HG02884 (cell line): Measurements from ENCODE around the gene GRK3.
"Not testable (repeated sequence)": the region's sequence is repeated elsewhere in the genome, so short reads cannot be mapped to it uniquely, and the experiment has no call there.

Experiments
- ATAC-seq: cut with Tn5 transposase; IDR thresholded peaks from one replicate; pipeline ENCODE4 v1.9.1; 2021; ENCODE audit warnings: mild to moderate bottlenecking, moderate library complexity; ENCODE audit not compliant: unreplicated experiment

Gene GRK3

DNA sequence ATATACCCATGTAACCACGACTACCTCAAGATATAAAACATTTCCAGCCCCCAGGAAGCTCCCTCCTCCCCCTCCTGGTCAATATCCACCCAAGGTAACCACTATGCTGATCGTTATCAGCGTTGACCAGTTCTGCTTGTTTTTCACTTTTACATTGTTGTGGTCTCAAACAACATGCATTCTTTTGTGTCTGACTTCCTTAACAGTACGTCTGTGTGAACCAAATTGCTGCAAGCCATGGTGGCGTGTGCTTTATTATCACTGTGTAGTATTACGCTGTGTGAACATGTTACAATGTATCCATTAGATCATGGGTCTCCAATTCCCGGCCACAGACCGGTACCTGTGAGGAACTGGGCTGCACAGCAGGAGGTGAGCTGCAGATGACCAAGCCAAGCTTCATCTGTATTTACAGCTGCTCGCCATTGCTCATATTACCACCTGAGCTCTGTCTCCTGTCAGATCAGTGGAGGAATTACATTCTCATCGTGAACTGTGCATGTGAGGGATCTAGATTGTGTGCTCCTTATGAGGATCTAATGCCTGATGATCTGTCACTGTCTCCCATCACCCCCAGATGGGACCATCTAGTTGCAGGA lies 15.5 kb upstream of the GRK3 start:
- ATAC-seq, result no peak

DNA sequence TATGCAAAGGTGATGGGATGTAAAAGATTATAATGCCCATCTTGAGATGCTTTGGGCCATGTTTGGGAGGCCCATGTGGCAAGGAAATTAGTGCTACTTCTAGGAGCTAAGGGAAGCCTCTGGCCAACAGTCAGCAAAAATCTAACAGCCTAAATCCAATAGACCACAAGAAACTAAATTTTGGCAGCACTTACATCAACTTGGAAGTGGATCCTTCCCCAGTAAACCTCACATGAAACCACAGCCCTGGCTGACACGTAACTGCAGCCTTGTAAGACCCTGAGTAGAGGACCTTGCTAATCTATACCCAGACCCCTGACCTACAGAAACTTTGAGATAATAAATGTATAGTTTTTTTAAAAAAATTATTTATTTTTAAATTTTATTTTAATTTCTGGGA lies 13.1 kb upstream of the GRK3 start:
- no peak for ATAC-seq

DNA sequence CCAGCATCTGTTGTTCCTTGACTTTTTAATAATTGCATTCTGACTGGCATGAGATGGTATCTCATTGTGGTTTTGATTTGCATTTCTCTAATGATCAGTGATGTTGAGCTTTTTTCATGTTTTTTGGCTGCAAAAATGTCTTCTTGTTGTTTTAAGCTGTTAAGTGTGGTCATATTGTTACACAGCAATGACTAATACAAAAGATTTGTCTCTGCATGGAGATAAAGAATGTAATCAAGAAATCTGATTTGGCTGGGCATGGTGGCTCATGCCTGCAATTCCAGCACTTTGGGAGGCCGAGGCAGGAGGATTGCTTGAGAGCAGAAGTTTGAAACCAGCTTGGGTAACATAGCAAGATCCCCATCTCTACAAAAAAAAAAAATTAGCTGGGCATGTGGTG lies 12.1 kb upstream of the GRK3 start:
- not testable (repeated sequence) for ATAC-seq

DNA sequence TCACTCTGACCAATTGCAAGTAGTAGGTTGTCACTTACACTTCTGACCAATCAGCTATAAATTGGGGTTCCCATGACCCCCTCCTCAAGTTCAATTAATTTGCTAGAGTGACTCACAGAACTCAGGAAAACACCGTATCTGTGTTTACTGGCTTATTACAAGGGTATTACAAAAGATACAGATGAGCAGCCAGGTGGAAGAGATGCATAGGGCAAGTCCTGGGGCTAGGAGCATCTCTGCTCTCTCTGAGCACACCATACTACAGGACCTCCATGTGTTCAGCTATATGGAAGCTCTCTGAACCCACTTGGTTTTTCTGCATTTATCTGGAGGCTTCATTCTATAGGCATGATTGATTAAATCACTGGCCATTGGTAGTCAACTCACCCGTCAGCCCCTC lies 11.3 kb upstream of the GRK3 start:
- ATAC-seq, result no peak

DNA sequence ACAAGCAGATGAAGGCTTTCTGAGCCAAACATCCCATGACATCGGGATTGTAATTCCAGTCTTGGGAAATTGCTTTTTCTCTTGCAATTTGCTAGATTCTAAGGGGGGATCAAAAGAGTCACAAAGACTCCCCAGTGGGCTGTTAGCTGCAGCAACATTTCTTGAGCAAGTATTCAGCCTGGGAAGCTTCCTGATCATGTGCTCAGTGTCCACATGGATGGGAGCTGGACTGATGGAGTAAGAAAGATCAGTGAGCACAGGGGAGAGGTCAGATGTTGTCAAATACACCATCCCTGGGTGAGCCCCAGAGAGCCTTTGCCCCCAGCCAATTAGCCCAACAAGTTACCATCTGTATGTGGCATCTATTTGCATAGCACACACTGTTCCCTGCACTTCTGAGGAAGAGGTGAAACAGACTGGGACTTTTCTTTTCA lies 10.2 kb upstream of the GRK3 start:
- ATAC-seq, result no peak

DNA sequence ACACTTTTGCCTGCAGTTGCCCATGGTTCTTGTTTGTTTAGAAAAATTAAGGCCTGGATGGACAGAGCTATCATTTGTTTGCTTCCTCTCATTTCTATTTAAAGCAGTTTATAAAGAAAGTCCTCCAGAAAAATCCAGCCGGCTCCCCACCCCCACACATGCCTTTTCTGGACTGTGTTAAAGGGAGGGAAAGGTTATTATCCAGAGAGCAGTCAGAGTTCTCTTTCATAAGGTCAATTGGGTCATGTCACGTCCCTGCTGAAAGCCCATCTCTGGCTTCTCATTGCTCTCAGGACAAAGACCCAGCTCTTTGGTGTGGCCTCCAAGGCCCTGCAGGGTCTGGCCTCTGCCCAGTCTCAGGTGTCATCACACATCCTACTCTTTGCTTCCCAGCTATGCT lies 9.8 kb upstream of the GRK3 start:
- no peak for ATAC-seq

DNA sequence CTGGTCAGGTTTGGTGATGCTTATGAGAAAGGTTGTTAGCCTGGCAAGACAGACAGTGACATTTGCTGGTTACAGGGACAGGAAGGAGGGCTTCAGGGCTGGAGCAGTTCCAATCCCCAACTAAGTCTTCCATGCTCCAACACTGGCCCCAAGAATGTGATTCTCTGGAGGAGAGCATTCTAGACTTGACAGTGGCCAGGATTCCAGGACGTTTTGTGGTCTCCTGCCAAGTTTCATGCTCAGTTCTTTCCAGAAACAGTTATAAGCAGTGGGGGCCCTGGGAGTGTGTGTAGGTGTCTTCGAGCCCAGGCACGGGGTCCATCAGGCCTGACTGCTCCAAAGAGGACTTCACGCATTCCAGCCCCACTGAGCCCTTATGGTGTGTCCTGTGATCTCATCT lies 8.9 kb upstream of the GRK3 start:
- ATAC-seq, result no peak

DNA sequence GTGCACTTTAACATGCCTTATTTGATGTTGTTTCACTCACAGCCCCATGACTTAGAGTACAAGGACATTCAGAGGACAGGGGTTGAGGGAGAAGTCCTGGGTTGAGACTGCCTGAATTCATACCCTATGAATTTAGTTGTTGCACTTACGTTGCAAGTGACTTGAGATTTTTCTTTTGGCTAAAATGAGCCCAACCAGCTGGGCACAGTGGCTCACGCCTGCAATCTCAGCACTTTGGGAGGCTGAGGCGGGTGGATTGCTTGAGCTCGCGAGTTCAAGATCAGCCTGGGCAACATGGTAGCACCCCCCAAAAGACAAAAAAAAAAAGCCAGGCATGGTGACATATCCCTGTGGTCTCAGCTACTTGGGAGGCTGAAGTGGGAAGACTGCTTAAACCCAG lies 7.3 kb upstream of the GRK3 start:
- no peak for ATAC-seq

DNA sequence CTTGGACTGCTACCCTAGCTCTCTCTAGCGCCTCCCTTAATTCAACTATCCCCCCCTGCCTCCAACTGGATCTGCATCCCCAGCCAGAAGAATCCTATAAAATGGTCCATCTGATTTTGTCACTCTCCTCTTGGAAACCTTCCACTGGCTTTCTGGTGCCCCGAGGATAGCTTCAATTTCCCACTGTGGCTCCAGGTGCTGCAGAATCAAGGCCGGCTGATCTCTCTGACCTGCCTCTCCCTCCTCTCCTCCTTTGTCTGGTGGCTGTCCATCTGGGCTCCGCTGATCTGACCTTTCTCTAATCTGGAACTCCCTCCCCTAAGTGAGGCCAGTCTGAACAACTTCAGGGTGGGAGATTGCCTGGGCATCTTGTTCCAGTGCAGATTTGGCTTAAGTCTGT lies 6.1 kb upstream of the GRK3 start:
- ATAC-seq, result no peak

DNA sequence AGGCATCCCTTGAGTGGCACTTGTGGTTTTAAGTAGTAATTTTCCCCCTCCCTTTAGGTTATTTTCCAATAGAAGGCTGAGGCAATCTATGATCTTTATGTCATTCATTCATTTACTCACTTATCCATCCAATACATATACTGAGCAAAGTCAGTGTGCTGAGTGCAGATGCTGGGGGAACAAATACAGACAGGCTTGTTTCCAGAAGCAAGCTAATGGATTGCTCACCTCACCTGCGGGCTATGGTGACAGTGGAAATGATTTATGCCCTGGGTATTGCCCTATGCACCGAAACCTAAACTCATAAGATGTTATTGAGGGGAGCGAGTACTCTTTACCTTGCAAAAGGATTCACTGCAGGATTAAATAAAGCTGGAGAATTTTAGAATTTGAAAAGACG lies 4.6 kb upstream of the GRK3 start:
- not testable (repeated sequence) for ATAC-seq

DNA sequence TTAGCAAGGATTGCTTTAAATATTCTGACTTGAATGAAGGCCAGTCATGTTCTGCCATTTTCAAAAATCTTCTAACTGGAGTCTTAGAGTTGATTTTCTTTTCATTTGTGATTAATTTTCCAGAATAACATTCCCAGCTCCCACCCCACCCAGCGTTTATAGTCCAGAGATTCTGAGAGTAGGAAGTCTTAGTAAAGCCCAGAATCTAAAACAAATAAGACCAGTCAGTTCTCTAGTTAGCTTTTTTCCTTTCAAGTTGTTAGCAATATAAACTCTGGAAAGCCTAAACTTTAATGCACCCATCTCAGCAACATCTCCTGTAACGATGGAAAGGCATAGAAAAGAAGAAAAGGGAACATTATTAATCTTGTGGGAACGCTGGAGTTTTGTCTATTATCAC lies 3.3 kb upstream of the GRK3 start:
- ATAC-seq, result not testable (repeated sequence)

DNA sequence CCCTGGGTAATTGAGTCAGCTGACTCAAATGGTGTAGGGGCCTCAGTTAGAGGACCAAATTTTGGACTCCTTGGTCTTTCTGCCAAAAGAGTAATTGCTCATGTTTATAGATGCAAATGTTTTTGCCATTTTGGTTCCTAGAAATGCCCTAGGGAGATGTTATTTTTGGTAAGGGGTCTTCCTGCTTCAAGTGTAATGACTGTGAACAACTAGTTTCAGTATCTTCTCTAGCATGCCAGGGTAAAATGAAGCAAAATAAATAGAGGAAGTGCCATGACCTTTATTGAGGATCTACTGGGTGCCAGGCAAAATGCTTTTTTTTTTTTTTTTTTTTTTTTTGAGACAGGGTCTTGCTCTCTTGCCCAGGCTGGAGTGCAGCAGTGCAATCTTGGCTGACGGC lies 2.5 kb upstream of the GRK3 start:
- ATAC-seq, result not testable (repeated sequence)

DNA sequence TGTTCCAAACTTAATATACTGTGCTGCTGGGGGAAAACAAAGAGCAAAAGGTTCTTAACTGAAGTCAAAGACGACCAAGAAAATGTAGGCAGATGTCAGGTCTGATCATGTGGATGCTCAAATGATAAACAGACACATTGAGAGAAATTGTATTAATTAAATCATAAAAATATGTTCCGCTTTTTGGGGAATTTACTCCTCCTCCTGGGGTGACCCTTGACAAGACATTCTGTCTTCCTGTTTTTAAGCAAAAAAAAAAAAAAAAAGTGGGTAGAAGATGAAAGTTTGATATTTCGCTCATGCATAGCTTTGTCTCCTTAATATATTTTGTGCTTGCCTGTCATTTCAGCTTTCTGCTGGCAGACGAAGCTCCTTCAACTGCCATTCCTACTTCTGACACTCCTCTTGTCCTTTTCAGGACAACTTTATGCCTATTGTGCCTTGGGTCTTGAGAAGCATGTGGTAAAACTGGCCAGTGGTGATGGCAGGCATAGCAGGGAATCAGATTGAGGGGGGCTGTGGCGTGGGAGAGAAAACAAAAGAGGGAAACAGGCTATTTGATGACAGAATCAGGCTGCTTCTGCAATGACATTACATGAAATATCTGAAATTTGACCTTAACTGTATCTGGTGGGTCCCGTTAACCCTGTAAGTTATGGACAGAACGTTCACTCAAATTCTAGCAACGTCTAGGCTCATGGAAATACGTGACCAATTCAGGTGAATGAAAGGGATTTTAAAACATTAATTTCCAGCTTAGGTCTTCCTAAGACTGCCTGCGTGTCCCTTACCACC lies 1.3 kb upstream of the GRK3 start:
- not testable (repeated sequence) for ATAC-seq

DNA sequence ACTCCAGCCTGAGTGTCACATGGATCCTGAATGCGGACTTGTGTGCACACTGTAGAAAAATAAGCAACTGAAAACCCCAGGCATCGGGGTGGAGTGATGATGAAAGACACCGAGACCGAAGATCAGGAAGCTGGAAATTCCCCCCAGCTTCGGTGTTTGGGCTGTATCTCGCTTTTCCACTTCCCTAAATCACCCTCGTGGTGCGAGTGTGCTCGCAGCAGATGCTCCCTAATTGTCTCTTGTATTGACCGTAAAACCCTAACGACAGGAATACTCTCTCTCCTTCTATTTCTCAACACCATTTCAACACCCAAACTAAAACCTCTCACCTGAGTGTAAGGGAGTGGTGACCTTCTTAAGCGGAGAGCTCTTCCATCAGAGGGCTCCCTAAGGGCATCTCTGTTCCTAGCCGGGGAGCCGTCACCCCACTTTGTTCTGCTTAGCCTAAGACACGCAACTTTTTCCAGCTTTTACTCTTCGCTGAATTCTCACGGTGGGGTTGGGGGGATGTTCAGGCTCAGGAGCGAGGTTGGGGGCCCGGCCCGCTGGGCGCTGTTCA lies 635 bp upstream of the GRK3 start:
- no peak for ATAC-seq

DNA sequence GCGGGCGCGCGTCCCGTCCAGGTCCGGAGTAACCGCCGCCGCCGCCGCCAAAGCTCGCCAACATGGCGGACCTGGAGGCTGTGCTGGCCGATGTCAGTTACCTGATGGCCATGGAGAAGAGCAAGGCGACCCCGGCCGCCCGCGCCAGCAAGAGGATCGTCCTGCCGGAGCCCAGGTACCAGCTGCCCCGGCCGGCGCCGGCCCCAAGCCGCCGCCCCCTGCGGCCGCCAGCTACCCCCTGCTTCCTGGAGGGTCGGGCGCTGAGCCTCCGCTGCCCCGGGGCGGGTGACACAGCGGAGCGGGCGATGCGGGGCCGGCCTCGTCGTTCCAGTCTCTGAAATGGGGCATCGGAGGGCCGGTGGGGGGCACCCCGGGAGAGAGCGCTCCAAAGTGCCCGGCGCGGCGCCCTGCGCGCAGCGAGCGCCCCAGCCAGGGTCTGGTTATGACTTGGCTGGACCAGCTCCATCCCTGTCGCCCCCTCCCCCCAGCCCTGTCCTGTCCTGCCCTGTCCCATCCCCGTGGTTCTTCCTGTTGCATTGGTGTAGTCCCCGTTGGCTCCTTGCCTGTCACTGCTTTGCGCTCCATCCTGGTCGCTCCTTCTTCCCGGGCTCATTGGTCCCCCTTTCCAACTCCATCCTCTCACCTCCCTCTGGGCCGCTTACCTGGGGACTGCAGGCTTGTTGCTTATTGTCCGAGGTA lies 653 bp downstream of the GRK3 start:
- ATAC-seq, result no peak

DNA sequence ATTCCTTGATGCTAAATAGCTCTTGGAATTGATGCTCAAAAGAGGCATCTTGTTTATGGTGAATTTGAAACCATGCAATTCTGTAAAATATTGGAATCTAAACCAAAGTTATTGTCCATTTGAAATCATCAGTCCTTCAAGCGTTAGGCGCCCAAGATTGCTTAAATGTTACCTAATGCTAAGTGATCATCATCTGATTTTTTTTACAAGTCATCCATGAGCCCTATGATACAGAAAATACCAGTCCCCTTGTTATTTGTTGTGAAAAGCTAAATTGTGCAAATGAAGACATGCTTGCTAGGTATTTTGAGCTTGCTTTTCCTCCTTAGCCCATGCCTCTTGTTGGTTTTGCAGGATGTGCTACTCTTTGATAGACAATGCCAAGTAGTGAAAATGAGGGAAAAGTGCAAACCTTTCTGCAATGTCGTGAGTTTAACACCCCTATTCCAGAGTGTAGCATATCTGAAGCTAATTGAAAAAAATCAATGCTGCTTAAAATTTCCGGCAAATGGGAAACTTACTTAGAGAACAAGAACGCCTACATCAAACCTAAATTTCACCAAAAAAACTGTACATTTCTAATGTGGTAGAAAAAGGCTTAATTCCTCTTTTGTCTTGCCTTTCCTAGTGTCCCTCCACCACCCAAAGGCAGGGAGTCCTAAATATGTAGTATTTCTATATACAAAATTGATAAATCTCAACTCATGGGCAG lies 1.9 kb downstream of the GRK3 start:
- ATAC-seq, result no peak

DNA sequence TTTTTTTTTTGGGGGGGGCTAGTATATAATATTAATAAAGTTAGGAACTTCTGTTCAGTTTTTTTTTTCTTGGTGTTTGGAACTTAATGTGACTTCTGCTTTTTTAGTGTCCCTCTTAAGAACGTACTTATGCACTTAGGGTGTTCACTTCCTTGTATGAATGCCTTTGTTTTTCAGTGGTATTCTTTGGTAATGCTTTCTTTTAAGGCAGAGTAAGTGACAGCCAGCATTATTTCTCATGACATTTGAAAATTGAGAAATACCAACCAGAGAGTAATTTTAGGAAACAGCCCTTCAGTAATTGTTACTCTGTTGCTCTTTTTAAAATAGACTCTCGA lies 2.4 kb downstream of the GRK3 start:
- ATAC-seq, result no peak

DNA sequence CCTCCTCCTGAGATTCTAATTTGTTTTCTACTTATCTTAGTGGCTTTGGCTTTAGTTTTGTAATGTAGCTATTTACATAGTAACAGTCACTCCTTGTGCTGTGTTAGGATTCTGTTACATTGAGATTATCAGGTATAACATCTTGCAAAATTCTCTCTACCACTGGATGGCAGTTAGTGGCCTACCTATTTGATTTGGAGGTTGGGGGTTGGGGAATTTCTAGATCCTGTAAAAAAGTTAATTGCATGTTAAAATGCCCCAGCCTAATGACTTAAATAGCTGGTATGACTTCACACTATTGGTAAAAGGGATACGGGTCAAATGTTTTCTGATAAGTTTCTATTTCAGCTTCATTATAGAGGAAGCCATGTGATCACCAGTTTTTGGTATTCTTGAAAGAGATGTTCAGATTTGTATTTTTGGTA lies 2.8 kb downstream of the GRK3 start:
- no peak for ATAC-seq

DNA sequence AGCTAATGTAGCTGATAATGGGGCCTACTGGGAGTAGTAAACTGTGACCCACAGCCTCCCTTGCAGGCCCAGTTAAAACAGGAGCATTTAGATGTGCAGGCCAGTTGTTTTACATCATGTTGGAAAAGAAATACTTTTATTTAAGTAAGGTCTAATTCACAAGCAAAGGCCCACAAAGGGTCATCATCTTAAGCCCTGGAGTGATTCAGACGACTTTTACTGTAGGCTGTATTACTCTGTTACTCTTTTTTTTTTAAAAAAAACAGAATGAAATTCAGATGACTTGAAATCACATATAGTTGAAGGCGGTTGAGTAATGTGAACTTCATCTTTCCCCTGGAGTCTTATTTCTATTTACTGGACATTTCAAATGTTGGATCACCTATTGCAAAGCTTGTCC lies 3.6 kb downstream of the GRK3 start:
- ATAC-seq, result not testable (repeated sequence)

DNA sequence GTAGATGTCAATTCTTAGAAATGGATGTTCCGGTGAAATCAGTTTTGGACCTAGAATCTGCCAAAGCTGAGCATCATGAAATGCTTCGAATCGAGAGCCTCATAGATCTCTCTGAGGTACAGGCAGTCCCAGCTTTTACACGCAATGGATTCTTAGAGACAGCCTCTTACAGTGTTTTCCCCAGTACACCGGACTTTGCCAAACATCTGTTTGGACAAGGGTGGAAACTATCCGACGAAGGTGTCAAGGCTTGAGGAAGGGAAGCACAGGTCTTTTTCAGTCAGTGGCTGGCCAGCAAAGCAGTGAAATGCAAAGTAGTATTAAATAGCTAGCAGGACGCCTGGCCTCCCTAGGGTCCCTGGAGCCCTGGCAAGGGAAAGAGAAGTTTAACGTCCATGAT lies 4.9 kb downstream of the GRK3 start:
- ATAC-seq, result no peak

DNA sequence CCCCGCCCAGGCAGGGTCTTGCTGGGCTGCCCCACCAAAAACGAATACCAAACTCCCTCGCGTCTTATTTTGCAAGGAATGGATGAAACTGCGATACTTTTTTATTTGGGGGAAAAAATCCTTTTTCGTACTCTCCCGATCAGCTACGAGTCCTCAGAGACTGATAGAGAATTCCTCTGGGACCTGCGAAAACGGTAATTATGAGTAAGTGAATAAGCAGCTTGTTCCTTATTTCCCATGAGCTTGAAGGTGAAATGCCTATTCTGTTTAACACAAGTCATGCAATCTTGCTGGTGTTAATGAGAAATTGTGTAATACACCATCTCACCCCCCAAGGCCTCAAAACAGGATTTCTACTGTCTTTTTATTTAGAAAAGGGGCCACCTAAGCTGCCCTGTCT lies 5.5 kb downstream of the GRK3 start:
- ATAC-seq, result no peak
